IMR-90 (cell line): ENCODE data around the gene INPP5A. TPM values are rescaled to one million over a fixed set of nuclear protein-coding genes. Genes with fewer than 3 reads are reported as not detected.

Source experiments
- ATAC-seq: fragments of 200-7000 bp; cut with Tn5 transposase; 2 replicates; pipeline ENCODE4 v1.9.1; 2020; ENCODE audit warnings: low read depth, mild to moderate bottlenecking, moderate library complexity
- BruUV-seq: library from RNA; stranded (reverse); fragments of 400-500 nt; replicated peaks from 2 replicates; lab custom pipeline; 2021; lab: Mats Ljungman, UMichigan
- CTCF ChIA-PET: fragments of 300-600 bp; formaldehyde crosslinking; extraction: SDS; loops from one replicate; lab custom pipeline; 2021; ENCODE audit warnings: antibody characterized with exemption; lab: Yijun Ruan, JAX
- POLR2A ChIA-PET: fragments of 300-600 bp; sonication (Branson Sonifier 250); formaldehyde crosslinking; loops from one replicate; lab custom pipeline; 2022; ENCODE audit warnings: antibody characterized with exemption; ENCODE audit not compliant: unreplicated experiment; lab: Charles Lee
- DNase-seq: peaks from one replicate; pipeline ENCODE4 v3.0.0; 2013
- H2AFZ ChIP-seq: replicated peaks from 2 replicates; pipeline ENCODE3; 2013; ENCODE audit warnings: low read length, mild to moderate bottlenecking; ENCODE audit not compliant: poor library complexity
- H2AK5ac ChIP-seq: 2 replicates; pipeline ENCODE4 v1.6.1; 2013; ENCODE audit warnings: low read depth, low read length, inconsistent platforms
- H2AK9ac ChIP-seq: replicated peaks from 2 replicates; pipeline ENCODE3; 2013; ENCODE audit warnings: mild to moderate bottlenecking, low read depth, low read length, moderate library complexity; ENCODE audit not compliant: poor library complexity
- H2BK120ac ChIP-seq: 2 replicates; pipeline ENCODE4 v1.6.1; 2013; ENCODE audit warnings: low read depth, low read length, inconsistent platforms
- H2BK15ac ChIP-seq: 3 replicates; pipeline ENCODE4 v1.6.1; 2013; ENCODE audit warnings: low read depth, low read length, inconsistent platforms
- H2BK20ac ChIP-seq: 2 replicates; pipeline ENCODE4 v1.6.1; 2013; ENCODE audit warnings: low read depth, mild to moderate bottlenecking, inconsistent platforms, low read length, moderate library complexity
- H2BK5ac ChIP-seq: 2 replicates; pipeline ENCODE4 v1.6.1; 2013; ENCODE audit warnings: mild to moderate bottlenecking, low read depth, low read length, inconsistent platforms; ENCODE audit not compliant: poor library complexity, severe bottlenecking
- H3K14ac ChIP-seq: replicated peaks from 2 replicates; pipeline ENCODE4 v1.6.1; 2013; ENCODE audit warnings: low read depth, low read length, inconsistent platforms
- H3K18ac ChIP-seq: 2 replicates; pipeline ENCODE4 v1.6.1; 2013; ENCODE audit warnings: low read depth, low read length, control low read depth
- H3K23ac ChIP-seq: 2 replicates; pipeline ENCODE4 v1.6.1; 2013; ENCODE audit warnings: low read depth, low read length, inconsistent platforms
- H3K27ac ChIP-seq: 2 replicates; pipeline ENCODE4 v1.5.1; 2013; ENCODE audit warnings: mild to moderate bottlenecking, control low read depth, low read length; ENCODE audit not compliant: insufficient read depth
- H3K27me3 ChIP-seq: 2 replicates; pipeline ENCODE4 v1.6.1; 2013; ENCODE audit warnings: low read length; ENCODE audit not compliant: control insufficient read depth, insufficient read depth
- H3K36me3 ChIP-seq: 2 replicates; pipeline ENCODE4 v1.6.1; 2013; ENCODE audit warnings: low read length, mixed read lengths; ENCODE audit not compliant: control insufficient read depth, insufficient read depth
- H3K4ac ChIP-seq: 2 replicates; pipeline ENCODE4 v1.6.1; 2013; ENCODE audit warnings: low read depth, low read length, inconsistent platforms
- H3K4me1 ChIP-seq: 2 replicates; pipeline ENCODE4 v1.6.1; 2013; ENCODE audit warnings: low read length, mixed read lengths; ENCODE audit not compliant: control insufficient read depth, insufficient read depth
- H3K4me2 ChIP-seq: 2 replicates; pipeline ENCODE4 v1.6.1; 2013; ENCODE audit warnings: low read depth, mild to moderate bottlenecking, control low read depth, low read length, moderate library complexity
- H3K4me3 ChIP-seq: 2 replicates; pipeline ENCODE4 v1.5.1; 2013; ENCODE audit warnings: low read depth, mild to moderate bottlenecking, control low read depth, low read length, moderate library complexity; ENCODE audit not compliant: insufficient read depth
- H3K56ac ChIP-seq: 2 replicates; pipeline ENCODE4 v1.6.1; 2013; ENCODE audit warnings: low read length, inconsistent platforms; ENCODE audit not compliant: insufficient read depth; ENCODE audit errors: extremely low read depth
- H3K79me1 ChIP-seq, 2 experiments: 2 replicates each; pipeline ENCODE4 v1.6.1; 2013; ENCODE audit warnings: low read length in 2 of 2, inconsistent platforms in 1 of 2, low read depth in 1 of 2
- H3K9ac ChIP-seq: 2 replicates; pipeline ENCODE4 v1.6.1; 2013; ENCODE audit warnings: low read depth, low read length, control low read depth
- H3K9me1 ChIP-seq: 2 replicates; pipeline ENCODE4 v1.6.1; 2013; ENCODE audit warnings: low read length, inconsistent platforms; ENCODE audit not compliant: insufficient read depth
- H3K9me3 ChIP-seq: 2 replicates; pipeline ENCODE4 v1.6.1; 2013; ENCODE audit warnings: low read length; ENCODE audit not compliant: control insufficient read depth, insufficient read depth
- H4K20me1 ChIP-seq: 2 replicates; pipeline ENCODE4 v1.6.1; 2013; ENCODE audit warnings: low read length, inconsistent platforms; ENCODE audit not compliant: insufficient read depth
- H4K5ac ChIP-seq: 2 replicates; pipeline ENCODE4 v1.6.1; 2013; ENCODE audit warnings: mild to moderate bottlenecking, low read depth, low read length, control low read depth
- H4K8ac ChIP-seq, 2 experiments: 2 replicates each; pipeline ENCODE4 v1.6.1; 2013; ENCODE audit warnings: low read depth in 2 of 2, low read length in 2 of 2, control low read depth in 1 of 2, inconsistent platforms in 1 of 2
- H4K91ac ChIP-seq: 2 replicates; pipeline ENCODE4 v1.6.1; 2013; ENCODE audit warnings: low read depth, low read length, inconsistent platforms; ENCODE audit not compliant: insufficient read depth
- CEBPB ChIP-seq: IDR thresholded peaks from 2 replicates; pipeline ENCODE4 v1.6.1; 2012; ENCODE audit warnings: low read depth, low read length, improper control_type of control experiment
- FOS ChIP-seq: fragments of 150-350 bp; IDR thresholded peaks from 2 replicates; pipeline ENCODE4 v1.6.1; 2016; ENCODE audit warnings: low read depth, low read length
- MAFK ChIP-seq: IDR thresholded peaks from 2 replicates; pipeline ENCODE4 v1.6.1; 2012; ENCODE audit warnings: low read depth, low read length, improper control_type of control experiment
- MAZ ChIP-seq: IDR thresholded peaks from 2 replicates; pipeline ENCODE4 v1.6.1; 2012; ENCODE audit warnings: low read depth, mild to moderate bottlenecking, low read length, improper control_type of control experiment, moderate library complexity, borderline replicate concordance
- MXI1 ChIP-seq: IDR thresholded peaks from 2 replicates; pipeline ENCODE4 v1.6.1; 2012; ENCODE audit warnings: low read depth, mild to moderate bottlenecking, low read length, moderate library complexity, borderline replicate concordance
- NFE2L2 ChIP-seq: fragments of 150-350 bp; IDR thresholded peaks from 2 replicates; pipeline ENCODE4 v1.6.1; 2016; ENCODE audit warnings: low read depth, mild to moderate bottlenecking, low read length
- POLR2A ChIP-seq: IDR thresholded peaks from 2 replicates; pipeline ENCODE4 v1.6.1; 2012; ENCODE audit warnings: mild to moderate bottlenecking, low read depth, low read length
- RAD21 ChIP-seq: IDR thresholded peaks from 2 replicates; pipeline ENCODE4 v1.6.1; 2012; ENCODE audit warnings: low read length, improper control_type of control experiment
- RCOR1 ChIP-seq: IDR thresholded peaks from 2 replicates; pipeline ENCODE4 v1.6.1; 2012; ENCODE audit warnings: mild to moderate bottlenecking, low read length, improper control_type of control experiment; ENCODE audit not compliant: insufficient replicate concordance
- RFX5 ChIP-seq: IDR thresholded peaks from 2 replicates; pipeline ENCODE4 v1.8.0; 2012; ENCODE audit warnings: low read depth, mild to moderate bottlenecking, low read length, moderate library complexity
- SMC3 ChIP-seq: fragments of 150-350 bp; IDR thresholded peaks from 2 replicates; pipeline ENCODE4 v1.6.1; 2016; ENCODE audit warnings: low read depth, mild to moderate bottlenecking, antibody characterized with exemption, low read length, moderate library complexity
- WGBS, 2 experiments: methylation state at CpG; one replicate each; pipeline versions ENCODE4 v1.1.5 to v1.1.7; 2013; ENCODE audit warnings: missing lambda C conversion rate in 2 of 2; ENCODE audit not compliant: insufficient read length in 1 of 2; ENCODE audit errors: extremely low coverage in 2 of 2; 5-methylcytosine and 5-hydroxymethylcytosine counted together
- dilution Hi-C: fragments of 300-500 bp; cut with HindIII; formaldehyde crosslinking; loops from one replicate; pipeline ENCODE4 v1.14.3; 2018; ENCODE audit warnings: low sequenced_read_pairs; ENCODE audit not compliant: unreplicated experiment
- in situ Hi-C: fragments of 300-500 bp; cut with MboI; formaldehyde crosslinking; loops from 3 replicates; pipeline ENCODE4 v1.14.3; 2019; ENCODE audit warnings: low sequenced_read_pairs, inconsistent platforms, mixed read lengths
- intact Hi-C: fragments of 100-400 bp; cut with micrococcal nuclease; formaldehyde crosslinking; loops from 2 replicates; pipeline ENCODE4 v1.10.0; 2022
- polyA plus RNA-seq, 3 experiments: library from polyadenylated mRNA; depleted of rRNA; stranded (reverse); fragments of >200 nt; gene quantifications; 2 replicates each; pipeline ENCODE4 v1.2.3, GENCODE V29; 2012; ENCODE audit warnings: low replicate concordance in 1 of 3
- total RNA-seq: library from RNA; depleted of rRNA; stranded (reverse); fragments of >200 nt; gene quantifications from 2 replicates; pipeline ENCODE4 v1.2.3, GENCODE V29; 2012
- TF ChIP-seq, protein P1 (sequence below): fragments of 150-350 bp; IDR thresholded peaks from 2 replicates; pipeline ENCODE4 v1.6.1; 2017; ENCODE audit warnings: mild to moderate bottlenecking, antibody characterized with exemption, low read length, low read depth
- TF ChIP-seq, protein P2 (sequence below): conservative IDR thresholded peaks from 2 replicates; pipeline ENCODE4 v1.5.1; 2012; ENCODE audit warnings: mild to moderate bottlenecking, low read depth, low read length, improper control_type of control experiment

INPP5A gene
- total and polyA plus RNA-seq, 2 of the 4 experiments (the other 2 are of a cell fraction), result 21.4 to 36.7 TPM

DNA sequence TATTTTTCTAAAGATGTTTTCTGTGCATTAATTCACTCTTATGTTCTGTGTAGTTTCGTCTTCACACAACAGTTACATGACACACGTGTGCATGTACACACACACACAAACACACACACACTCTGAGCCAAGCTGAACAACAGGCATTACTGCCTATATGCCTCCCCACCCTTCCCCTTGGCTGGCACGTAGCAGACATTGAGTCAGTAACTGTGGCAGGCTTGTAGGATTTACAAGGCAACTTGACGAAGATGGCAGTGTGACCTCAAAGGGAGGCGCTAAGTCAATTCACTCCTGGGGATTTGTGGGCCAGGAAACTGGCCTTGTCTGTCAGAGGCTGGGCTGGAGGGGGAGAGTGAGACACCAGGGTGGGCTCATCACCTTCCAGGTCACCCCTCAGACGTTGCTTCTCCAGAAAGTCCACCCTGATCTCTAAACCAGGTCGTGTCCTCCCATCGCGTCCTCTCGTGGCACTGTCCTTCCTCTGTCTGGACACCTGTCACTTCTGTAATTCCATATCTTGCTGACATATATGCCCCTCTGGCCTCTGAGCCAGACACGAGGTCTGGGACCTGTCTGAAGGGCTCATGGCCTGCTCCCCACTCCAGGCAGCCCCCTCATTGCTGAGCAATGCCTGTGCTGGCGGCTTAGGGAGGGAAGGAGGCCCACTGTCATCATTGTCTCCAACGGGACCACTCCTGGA, 41.1 kb upstream of the INPP5A start (continued):
- TF ChIP-seq, protein P1, sequence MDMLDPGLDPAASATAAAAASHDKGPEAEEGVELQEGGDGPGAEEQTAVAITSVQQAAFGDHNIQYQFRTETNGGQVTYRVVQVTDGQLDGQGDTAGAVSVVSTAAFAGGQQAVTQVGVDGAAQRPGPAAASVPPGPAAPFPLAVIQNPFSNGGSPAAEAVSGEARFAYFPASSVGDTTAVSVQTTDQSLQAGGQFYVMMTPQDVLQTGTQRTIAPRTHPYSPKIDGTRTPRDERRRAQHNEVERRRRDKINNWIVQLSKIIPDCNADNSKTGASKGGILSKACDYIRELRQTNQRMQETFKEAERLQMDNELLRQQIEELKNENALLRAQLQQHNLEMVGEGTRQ, result no peak

DNA sequence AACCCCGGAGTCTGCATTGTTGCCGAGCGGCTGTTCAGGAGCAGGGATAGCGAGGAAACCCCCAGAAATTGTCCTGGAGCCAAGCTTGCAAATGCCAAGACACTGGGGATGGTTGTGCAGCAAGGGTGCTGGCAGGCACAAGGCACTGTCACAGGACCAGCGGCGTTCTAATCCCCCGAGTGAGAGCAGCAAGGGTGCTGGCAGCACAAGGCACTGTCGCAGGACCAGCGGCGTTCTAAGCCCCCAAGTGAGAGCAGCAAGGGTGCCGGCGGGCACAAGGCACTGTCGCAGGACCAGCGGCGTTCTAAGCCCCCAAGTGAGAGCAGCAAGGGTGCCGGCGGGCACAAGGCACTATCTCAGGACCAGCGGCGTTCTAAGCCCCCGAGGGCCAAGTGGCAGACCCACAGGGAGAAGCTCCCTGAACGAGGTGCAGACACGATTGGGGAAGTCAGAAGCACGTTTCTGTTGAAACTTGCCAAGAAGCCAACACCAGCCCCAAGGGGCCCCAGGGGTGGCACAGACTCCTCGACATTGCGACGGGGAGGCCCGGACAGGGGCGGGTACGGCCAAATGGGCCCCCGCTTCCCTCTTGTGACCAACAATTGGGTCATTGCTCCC, 40.4 kb upstream of the INPP5A start:
- Histone ChIP-seq H3K14ac (no peak overlapping the region), H3K18ac (no peak overlapping the region), H3K4ac (no peak overlapping the region), H2BK20ac (no peak overlapping the region), H3K9me3 (no peaks in the 10 kb centered on the region), H3K4me1 (peaks cover 2% of the 10 kb centered on the region; the same call in 1 of the 2 replicates), H2BK15ac (no peak overlapping the region), H3K9me1 (peaks cover 3% of the 10 kb centered on the region; the same call in 1 of the 2 replicates), H2AK9ac (no peak overlapping the region), H4K20me1 (no peaks in the 10 kb centered on the region), H4K91ac (no peak overlapping the region), H3K36me3 (no peaks in the 10 kb centered on the region), H3K4me2 (no peak overlapping the region), H3K4me3 (no peak overlapping the region), H4K5ac (no peak overlapping the region), H3K23ac (no peak overlapping the region), H2AK5ac (no peak overlapping the region), H2AFZ (no peak overlapping the region), H3K9ac (no peak overlapping the region), H3K79me1 (no peaks in the 10 kb centered on the region), H3K56ac (no peak overlapping the region), H3K27ac (no peak overlapping the region), H2BK5ac (no peak overlapping the region), H4K8ac (no peak overlapping the region), H2BK120ac (no peak overlapping the region), H3K27me3 (peaks cover 39% of the 10 kb centered on the region)
- DNase-seq (no peak), ATAC-seq (no peak)
- 66% methylated on average over 18 of the region's 30 CpGs; no CpG with 5 or more reads in 1 of the 2 experiments for WGBS, 2 experiments
- intact Hi-C loops (no loop called here), dilution Hi-C loops (no loop called here), in situ Hi-C loops (no loop called here)
- ChIA-PET CTCF (no interaction called here), POLR2A (no interaction called here)
- BruUV-seq, result no TSS peak
- TF ChIP-seq NFE2L2, result no peak
- TF ChIP-seq, protein P2, sequence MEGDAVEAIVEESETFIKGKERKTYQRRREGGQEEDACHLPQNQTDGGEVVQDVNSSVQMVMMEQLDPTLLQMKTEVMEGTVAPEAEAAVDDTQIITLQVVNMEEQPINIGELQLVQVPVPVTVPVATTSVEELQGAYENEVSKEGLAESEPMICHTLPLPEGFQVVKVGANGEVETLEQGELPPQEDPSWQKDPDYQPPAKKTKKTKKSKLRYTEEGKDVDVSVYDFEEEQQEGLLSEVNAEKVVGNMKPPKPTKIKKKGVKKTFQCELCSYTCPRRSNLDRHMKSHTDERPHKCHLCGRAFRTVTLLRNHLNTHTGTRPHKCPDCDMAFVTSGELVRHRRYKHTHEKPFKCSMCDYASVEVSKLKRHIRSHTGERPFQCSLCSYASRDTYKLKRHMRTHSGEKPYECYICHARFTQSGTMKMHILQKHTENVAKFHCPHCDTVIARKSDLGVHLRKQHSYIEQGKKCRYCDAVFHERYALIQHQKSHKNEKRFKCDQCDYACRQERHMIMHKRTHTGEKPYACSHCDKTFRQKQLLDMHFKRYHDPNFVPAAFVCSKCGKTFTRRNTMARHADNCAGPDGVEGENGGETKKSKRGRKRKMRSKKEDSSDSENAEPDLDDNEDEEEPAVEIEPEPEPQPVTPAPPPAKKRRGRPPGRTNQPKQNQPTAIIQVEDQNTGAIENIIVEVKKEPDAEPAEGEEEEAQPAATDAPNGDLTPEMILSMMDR, result no peak
- TF ChIP-seq FOS, result no peak
- TF ChIP-seq CEBPB, result no peak
- TF ChIP-seq MXI1, result no peak
- no peak for TF ChIP-seq RFX5
- no peak for TF ChIP-seq RCOR1
- no peak for TF ChIP-seq POLR2A
- no peak for TF ChIP-seq RAD21
- no peak for TF ChIP-seq MAZ
- no peak for TF ChIP-seq MAFK
- no peak for TF ChIP-seq SMC3
- TF ChIP-seq, protein P1, result no peak
